ENCODE measurements around the gene HIPK3.
A peak's percentile ranks its signal among the peaks of the same experiment; 100 is the strongest.
"Not testable (repeated sequence)": the region's sequence is repeated elsewhere in the genome, so short reads cannot be mapped to it uniquely, and the experiment has no call there.

Gene HIPK3

DNA sequence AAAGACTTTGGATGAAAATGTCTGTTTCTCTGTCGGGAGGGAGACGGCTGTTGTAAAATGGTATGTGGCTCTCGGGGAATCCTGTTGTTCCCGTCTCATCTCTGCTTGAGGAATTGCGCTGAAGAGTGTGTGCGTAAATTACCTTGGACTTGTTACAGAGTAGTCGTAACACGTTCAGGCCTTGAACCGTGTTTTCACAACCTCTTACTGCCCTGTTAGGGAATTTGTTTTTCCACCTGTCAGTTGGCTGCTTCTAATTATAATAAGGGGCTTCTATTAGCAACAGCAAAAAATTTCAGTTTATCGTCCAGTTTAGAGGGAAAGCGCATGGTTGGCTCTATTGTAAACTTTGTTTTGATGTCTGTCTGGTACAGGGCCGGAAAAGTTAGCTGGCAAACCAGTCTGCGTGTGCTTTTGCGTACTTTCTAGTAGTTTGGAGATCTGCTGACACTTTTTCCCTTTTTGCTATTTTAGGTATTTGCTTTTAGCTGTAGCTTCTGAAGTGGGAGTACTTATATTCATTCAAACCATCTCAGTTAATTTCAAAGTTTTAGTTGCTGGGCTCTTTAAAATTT lies 1.5 kb downstream of the HIPK3 start:
- DNase-seq (ENCODE audit: low spot score) = peak; percentile 20
- TF ChIP-seq, protein P1, sequence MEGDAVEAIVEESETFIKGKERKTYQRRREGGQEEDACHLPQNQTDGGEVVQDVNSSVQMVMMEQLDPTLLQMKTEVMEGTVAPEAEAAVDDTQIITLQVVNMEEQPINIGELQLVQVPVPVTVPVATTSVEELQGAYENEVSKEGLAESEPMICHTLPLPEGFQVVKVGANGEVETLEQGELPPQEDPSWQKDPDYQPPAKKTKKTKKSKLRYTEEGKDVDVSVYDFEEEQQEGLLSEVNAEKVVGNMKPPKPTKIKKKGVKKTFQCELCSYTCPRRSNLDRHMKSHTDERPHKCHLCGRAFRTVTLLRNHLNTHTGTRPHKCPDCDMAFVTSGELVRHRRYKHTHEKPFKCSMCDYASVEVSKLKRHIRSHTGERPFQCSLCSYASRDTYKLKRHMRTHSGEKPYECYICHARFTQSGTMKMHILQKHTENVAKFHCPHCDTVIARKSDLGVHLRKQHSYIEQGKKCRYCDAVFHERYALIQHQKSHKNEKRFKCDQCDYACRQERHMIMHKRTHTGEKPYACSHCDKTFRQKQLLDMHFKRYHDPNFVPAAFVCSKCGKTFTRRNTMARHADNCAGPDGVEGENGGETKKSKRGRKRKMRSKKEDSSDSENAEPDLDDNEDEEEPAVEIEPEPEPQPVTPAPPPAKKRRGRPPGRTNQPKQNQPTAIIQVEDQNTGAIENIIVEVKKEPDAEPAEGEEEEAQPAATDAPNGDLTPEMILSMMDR (IDR thresholded peaks at IDR 0.05; ENCODE audit: borderline replicate concordance, control extremely low read depth, extremely low read depth, insufficient read depth, missing control alignments) = no peak
- in situ Hi-C loops (cut with MboI; ENCODE audit: low sequenced_read_pairs, unreplicated experiment) = no loop called here

DNA sequence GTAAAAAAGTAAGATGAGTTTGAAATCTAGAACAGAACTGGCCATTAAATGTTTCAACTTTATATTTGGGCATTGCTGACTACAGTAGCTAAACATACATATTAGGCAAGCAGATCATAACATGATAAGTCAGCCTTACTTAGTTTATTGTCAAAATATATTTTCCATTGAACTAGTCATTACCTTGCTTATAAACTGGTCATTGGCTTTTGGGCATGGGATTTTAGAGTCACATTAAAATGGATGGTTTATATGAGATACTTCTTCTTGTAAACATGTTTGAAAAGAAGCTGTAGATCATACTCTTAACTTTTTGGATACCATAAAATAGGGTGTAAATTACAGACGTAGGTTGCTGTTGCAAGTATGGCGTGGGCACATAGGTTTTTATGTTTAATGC lies 2.7 kb downstream of the HIPK3 start:
- TF ChIP-seq, protein P1 (IDR thresholded peaks at IDR 0.05; ENCODE audit: borderline replicate concordance, control extremely low read depth, extremely low read depth, insufficient read depth, missing control alignments) = no peak
- no peak for DNase-seq (ENCODE audit: low spot score)
- in situ Hi-C loops (cut with MboI; ENCODE audit: low sequenced_read_pairs, unreplicated experiment) = no loop called here

DNA sequence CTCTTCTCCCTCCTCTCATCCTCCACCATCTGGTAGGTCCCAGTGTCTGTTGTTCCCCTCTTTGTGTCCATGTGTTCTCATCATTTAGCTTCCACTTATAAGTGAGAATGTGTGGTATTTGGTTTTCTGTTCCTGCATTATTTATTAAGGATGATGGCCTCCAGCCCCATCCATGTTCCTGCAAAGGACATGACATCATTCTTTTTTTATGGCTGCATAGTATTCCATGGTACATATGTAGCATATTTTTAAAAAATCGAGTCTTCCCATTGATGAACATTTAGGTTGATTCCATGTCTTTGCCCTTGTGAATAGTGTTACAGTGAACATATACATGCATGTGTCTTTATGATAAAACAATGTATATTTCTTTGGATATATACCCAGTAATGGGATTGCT lies 4.2 kb downstream of the HIPK3 start:
- DNase-seq (ENCODE audit: low spot score); in situ Hi-C loops (cut with MboI; ENCODE audit: low sequenced_read_pairs, unreplicated experiment): not testable (repeated sequence)

DNA sequence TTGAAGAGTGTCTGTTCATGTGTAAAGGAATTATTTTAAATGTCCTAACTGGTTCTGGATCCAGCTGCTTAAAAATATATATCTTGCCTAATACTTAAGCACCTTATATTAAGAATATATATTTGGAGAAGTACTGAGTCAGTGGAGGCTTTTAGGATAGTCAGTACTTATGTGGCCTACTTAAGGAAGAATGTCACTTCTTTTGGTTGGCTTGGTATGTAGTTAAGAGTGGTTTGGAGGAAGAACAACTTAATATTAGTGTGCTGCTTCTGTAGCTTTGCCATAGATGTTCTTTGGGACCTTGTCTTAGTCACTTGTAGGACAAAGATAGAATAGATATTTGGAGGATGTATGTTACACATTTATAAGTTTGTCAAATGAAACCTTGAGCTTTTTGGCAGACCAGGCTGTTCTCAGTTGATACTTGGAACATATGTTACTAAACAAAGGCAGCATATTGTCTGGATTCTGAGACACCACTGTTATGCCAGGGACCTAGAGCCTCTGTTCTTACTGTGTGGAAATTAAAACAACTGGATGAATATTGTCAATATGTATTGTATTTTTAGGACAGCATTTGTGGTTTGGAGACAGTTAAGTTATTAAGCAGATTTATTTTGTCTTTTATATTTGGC lies 4.9 kb downstream of the HIPK3 start:
- no peak for DNase-seq (ENCODE audit: low spot score)
- in situ Hi-C loops (cut with MboI; ENCODE audit: low sequenced_read_pairs, unreplicated experiment) = no loop called here
- TF ChIP-seq, protein P1 (IDR thresholded peaks at IDR 0.05; ENCODE audit: borderline replicate concordance, control extremely low read depth, extremely low read depth, insufficient read depth, missing control alignments) = no peak

DNA sequence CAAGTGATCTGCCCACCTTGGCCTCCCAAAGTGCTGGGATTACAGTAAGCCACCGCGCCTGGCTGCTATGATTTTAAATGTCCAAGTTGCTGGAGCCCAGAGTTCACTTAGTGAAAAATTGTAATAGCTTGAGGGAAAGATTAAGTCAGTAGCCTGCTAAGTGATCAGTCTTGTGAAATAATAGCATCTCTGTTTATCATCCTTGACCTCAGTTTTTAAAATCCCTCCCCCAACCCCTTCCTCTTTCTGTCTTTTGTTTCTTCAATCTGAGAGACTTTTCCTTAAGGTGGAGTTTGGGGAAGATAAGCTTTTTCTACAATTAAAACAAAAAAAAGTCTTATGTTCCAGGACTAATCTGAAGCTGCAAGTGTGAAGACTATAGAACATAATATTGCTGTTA lies 6.4 kb downstream of the HIPK3 start:
- no peak for DNase-seq (ENCODE audit: low spot score)
- in situ Hi-C loops (cut with MboI; ENCODE audit: low sequenced_read_pairs, unreplicated experiment) = no loop called here
- TF ChIP-seq, protein P1 (IDR thresholded peaks at IDR 0.05; ENCODE audit: borderline replicate concordance, control extremely low read depth, extremely low read depth, insufficient read depth, missing control alignments) = no peak

DNA sequence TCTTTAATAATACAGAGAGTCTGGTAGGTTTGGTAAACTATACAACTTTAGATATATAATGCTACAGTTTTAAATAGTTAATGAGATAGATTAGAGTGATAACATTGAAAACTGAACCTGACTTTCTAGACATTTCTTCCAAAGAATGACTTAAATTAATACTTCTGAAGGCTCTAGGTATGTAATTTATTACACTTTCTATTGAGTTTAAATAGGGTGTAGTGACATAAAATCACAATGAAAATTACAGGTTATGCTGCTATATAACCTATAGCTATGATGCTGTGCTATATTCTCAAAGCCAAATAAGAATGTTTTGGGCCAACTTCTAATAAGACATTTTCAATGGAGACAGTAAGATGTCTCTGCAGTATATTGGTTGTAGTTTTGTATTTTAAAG lies 7.7 kb downstream of the HIPK3 start:
- no peak for DNase-seq (ENCODE audit: low spot score)
- TF ChIP-seq, protein P1 (IDR thresholded peaks at IDR 0.05; ENCODE audit: borderline replicate concordance, control extremely low read depth, extremely low read depth, insufficient read depth, missing control alignments) = no peak
- in situ Hi-C loops (cut with MboI; ENCODE audit: low sequenced_read_pairs, unreplicated experiment) = no loop called here

DNA sequence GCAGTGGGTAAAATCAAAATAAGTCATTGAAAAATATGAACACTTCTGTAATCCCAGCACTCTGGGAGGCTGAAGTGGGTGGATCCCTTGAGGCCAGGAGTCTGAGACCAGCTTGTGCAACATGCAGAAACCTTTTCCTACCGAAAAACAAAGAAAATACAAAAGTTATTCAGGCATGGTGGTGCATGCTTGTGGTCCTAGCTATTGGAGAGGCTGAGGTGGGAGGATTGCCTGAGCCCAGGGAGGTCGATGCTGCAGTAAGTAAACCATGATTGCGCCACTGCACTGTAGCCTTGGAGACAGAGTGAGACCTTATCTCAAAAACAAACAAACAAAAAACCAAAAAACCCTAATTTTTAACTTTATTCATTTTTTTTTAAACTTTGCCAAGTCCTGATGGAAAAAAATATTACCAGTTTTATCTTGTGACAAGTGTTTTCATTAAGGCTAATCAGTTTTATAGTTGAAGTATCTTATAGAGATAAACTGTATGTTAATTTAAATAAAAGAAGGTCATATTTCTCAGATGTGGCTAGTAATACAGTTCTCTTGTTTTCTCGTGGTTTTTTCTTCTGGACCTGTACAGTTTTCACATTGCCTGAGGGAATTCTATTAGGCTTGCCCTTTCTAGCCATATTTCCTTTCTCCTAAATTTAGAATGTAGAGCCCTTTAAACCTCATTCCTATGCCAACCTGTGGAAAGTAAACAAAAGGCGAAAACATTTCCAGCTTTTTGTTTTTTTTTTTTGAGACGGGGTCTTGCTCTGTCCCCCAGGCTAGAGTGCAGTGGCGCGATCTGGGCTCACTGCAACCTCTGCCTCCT lies 9.4 kb downstream of the HIPK3 start:
- in situ Hi-C loops (cut with MboI; ENCODE audit: low sequenced_read_pairs, unreplicated experiment) = no loop called here
- no peak for DNase-seq (ENCODE audit: low spot score)
- TF ChIP-seq, protein P1 (IDR thresholded peaks at IDR 0.05; ENCODE audit: borderline replicate concordance, control extremely low read depth, extremely low read depth, insufficient read depth, missing control alignments) = no peak

All from GM13976 (cell line).